A204.1 (cell line): ENCODE measurements around the gene TNFSF9.
"Not testable (repeated sequence)": the region's sequence is repeated elsewhere in the genome, so short reads cannot be mapped to it uniquely, and the experiment has no call there.

Source experiments
- FAIRE-seq: peaks from 2 replicates; lab custom pipeline; 2012; peaks lifted over from hg19 to GRCh38; lab: Jason Lieb, UNC

Gene TNFSF9

DNA sequence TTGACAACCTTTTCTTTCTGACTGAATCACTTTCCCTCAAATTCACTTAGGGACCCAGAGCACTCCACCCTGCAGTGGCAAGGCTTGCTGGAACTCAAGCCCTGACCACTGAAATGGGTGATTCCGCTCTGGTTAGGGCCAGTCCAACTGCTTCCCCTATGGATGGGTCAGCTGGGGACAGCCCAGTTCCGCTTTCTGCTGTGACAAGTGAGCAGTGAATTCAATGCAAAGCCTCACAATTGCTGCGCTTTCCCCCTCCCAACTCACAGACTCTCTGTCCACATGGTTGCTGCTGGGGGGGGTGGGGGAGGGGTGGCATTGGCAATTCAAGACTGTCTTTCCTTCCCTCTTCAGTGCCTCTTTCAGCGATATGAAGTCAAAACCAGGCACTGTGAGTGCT is 41.4 kb downstream of the TNFSF9 start:
- FAIRE-seq = no peak

DNA sequence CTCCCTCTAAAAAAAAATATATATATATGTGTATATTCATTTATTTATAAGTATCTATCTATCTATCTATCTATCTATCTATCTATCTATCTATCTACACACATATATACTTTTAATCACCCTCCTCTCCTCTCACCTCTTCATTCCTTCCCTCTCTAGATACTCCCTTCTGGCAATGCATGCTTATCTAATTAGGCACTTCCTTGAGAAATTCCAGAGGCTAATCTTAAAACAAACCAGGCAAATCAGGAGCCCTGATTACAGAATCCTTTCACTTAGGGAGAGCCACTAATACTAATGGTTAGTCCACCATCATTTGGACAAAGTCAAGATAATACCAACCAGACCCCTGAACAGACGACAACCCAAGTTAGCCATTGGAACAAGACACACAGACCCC is 42.5 kb downstream of the TNFSF9 start:
- no peak for FAIRE-seq

DNA sequence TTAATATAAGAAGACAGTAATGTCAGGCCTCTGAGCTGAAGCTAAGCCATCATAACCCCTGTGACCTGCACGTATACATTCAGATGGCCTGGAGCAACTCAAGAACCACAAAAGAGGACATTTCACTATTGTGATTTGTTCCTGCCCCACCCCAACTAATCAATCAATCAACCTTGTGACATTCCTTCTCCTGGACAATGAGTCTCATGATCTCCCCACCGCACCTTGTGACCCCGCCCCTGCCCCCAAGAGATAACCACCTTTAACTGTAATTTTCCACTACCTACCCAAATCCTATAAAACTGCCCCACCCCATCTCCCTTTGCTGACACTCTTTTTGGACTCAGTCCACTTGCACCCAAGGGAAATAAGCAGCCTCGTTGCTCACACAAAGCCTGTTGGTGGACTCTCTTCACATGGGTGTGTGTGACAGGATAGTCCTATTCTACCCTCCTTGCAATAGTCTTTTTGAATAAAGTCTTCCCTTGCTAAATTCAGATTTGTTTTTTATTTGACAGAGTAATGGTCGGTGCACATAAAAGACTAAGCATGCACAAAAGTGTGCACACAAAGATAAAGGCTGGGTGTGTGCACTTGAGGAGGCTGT is 46.1 kb downstream of the TNFSF9 start:
- FAIRE-seq = no peak

DNA sequence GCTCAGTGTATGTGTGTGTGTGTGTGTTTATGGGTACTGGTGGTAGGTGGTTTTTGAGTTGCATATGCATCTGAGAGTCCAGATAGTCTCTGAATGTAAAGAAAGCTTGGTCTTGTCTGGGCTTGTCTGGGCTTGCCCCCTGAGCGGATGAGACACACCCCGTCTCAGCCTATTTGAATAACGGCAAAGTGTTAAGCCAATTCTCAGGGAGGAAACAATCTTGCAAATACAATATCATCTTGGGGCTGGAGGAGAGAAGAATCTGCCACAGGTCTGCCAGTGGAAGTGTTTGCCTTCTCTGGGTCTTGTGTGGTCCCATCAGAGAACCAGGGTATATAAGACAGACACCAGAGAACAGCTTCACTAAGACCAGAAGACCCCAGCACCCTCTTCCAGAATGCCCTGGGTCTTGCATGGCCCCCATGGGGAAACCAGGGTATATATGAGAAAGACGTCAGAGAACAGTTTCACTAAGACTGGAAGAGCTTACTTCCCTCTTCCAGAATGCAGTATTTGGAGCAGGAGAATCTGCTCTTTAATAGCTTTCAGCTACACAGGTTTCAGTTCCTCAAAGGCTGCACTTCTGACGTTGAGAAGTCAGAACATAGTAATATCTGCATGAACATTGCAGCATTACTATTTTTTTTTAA is 46.8 kb downstream of the TNFSF9 start:
- no peak for FAIRE-seq

DNA sequence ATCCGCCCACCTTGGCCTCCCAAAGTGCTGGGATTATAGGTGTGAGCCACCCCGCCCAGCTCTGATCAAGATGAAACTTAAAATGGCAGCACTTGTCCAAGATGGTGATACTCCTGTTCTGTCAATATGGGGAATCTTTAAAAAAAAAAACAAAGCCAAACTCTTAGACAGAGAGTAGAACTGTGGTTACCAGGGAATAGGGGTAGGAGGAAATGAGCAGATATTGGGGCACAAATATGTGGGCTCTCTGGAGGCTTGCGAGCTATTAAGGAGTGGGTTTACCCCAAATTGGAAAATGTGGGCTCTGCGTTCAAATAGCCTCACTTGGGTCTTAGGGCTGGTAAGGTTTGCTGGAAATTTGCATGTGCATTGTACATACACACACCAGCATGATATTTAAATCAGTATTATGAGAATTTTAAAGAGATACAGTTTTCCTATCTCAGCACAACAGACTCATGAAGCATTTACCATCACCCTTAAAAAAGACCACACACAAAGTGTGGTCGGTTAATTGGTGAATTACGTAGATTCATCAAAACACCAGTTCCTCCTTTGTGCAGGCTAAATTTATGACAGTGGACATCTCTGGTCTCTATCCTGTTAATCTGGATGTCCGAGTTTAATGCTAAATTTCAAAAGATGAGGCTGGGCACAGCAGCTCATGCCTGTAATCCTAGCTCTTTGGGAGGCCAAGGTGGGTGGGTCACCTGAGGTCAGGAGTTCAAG is 48.8 kb downstream of the TNFSF9 start:
- no peak for FAIRE-seq

DNA sequence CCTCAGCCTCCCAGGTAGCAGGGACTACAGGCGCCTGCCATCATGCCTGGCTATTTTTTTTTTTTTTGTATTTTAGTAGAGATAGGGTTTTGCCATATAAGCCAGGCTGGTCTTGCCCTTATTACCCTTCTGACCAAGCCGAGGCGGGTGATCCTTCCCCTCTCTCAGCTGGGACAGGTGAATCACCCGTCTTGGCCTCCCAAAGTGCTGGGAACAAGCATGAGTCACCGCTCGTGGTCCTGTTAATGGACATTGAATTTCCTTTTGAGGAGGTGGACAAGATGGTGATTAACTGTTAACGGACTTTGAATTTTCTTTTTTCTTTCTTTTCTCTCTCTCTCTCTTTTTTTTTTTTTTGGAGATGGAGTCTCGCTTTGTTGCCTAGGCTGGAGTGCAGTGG is 49.5 kb downstream of the TNFSF9 start:
- FAIRE-seq = no peak

DNA sequence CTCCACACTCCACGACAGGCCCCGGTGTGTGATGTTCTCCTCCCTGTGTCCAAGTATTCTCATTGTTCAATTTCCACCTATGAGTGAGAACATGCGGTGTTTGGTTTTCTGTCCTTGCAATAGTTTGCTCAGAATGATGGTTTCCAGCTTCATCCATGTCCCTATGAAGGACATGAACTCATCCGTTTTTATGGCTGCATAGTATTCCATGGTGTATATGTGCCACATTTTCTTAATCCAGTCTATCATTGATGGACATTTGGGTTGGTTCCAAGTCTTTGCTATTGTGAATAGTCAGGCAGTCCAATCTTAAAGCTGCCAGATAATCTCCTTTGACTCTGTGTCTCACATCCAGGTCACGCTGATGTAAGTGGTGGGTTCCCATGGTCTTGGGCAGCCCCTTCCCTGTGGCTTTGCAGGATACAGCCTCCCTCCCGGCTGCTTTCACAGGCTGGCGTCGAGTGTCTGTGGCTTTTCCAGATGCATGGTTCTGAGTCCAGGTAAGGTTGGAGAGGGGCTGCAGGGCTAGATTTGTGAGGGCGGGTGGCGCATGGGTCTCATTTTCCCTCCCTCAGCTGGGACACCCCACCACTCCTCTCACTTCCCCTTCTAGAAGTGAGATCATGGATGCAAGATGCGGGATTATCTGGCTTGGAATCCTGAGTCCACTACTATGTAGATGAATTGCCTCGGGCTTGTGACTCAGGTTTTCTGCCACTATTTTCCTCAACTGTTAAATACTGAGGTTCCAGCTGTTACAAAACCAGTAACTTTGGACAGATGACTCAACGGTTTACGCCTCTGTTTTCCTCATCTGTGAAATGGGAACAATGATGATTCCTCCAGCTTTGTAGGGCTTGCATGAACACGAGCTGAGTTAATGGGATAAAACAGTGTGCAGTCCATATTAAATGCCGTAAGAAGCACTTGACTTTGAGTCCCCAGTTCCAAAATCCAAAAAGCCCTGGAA is 52.0 kb downstream of the TNFSF9 start:
- FAIRE-seq = not testable (repeated sequence)
